Vagina (tissue), 2 donors: ENCODE data around the gene PPARD.

Experiments used
- CTCF ChIP-seq, 3 experiments: fragments of 450-650 bp in 2 of 3; fragments of 200-600 bp in 1 of 3; sonication (generic) in 1 of 3; IDR thresholded peaks; one replicate each; pipeline ENCODE4 v1.5.1; 2017 to 2019; ENCODE audit warnings: antibody characterized with exemption in 3 of 3, mild to moderate bottlenecking in 2 of 3, moderate library complexity in 2 of 3
- POLR2A ChIP-seq, 2 donors: fragments of 450-650 bp; IDR thresholded peaks; one replicate each; pipeline ENCODE4 v1.6.1; 2017; ENCODE audit warnings: antibody characterized with exemption in 2 of 2, mild to moderate bottlenecking in 2 of 2, moderate library complexity in 2 of 2

DNA sequence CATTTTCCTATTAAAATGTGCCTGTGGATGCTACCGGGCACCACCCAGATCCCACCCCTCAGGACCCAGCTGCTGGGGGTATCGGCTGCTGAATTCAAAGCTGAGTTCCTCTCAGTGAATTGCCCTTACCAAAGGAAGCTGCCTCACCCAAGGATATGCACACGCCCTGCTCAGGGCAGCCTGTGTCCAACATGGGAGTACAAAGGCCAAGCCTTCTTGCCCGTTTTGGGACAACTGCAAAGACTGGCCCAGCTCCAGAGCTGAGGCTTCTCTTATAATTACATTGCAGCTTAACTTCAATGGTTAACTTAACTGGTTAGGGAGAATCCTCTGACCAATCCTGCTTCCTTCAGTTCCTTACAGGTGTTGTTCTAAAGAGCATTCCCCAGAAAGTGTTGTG lies 89.9 kb downstream of the PPARD start:
- TF ChIP-seq CTCF (IDR thresholded peaks at IDR 0.05) (no peak), POLR2A (IDR thresholded peaks at IDR 0.05) (no peak)
